Measurements from ENCODE around the gene IQGAP2.
"Not testable (repeated sequence)": the region's sequence is repeated elsewhere in the genome, so short reads cannot be mapped to it uniquely, and the experiment has no call there.

IQGAP2 gene

GRCh38 chr5:76433261-76433660 lies 30.2 kb downstream of the IQGAP2 start:
- Histone ChIP-seq H3K27me3 (ENCODE audit: control insufficient read depth in 2 of 2, insufficient read depth in 2 of 2, low read length in 2 of 2) (no peaks in the 10 kb centered on the region), H3K27ac (ENCODE audit: low read depth in 2 of 2, low read length in 2 of 2) (no peak overlapping the region), H3K9ac (ENCODE audit: low read depth in 1 of 2, low read length in 2 of 2) (no peak overlapping the region), H3K4me1 (ENCODE audit: control insufficient read depth in 2 of 2, insufficient read depth in 2 of 2, low read length in 2 of 2) (no peaks in the 10 kb centered on the region), H3K36me3 (ENCODE audit: control insufficient read depth in 2 of 2, insufficient read depth in 2 of 2, low read length in 2 of 2) (no peaks in the 10 kb centered on the region), H3K4me3 (ENCODE audit: low read length in 2 of 2) (no peak overlapping the region), H3K9me3 (ENCODE audit: control insufficient read depth in 2 of 2, low read length in 2 of 2) (peaks cover 0 to 1% of the 10 kb centered on the region in 2 donors)

- not testable (repeated sequence) for H3K4me1 ChIP-seq (ENCODE audit: control insufficient read depth in 2 of 2, insufficient read depth in 2 of 2, low read length in 2 of 2); H3K27ac ChIP-seq (ENCODE audit: low read depth in 2 of 2, low read length in 2 of 2); H3K9me3 ChIP-seq (ENCODE audit: control insufficient read depth in 2 of 2, low read length in 2 of 2); H3K9ac ChIP-seq (ENCODE audit: low read depth in 1 of 2, low read length in 2 of 2); H3K36me3 ChIP-seq (ENCODE audit: control insufficient read depth in 2 of 2, insufficient read depth in 2 of 2, low read length in 2 of 2); H3K4me3 ChIP-seq (ENCODE audit: low read length in 2 of 2); H3K27me3 ChIP-seq (ENCODE audit: control insufficient read depth in 2 of 2, insufficient read depth in 2 of 2, low read length in 2 of 2)
Measured at GRCh38 chr5:76437507-76437906, 34.4 kb downstream of the IQGAP2 start.

GRCh38 chr5:76438025-76438424 lies 34.9 kb downstream of the IQGAP2 start:
- no peaks in the 10 kb centered on the region for H3K36me3 ChIP-seq (ENCODE audit: control insufficient read depth in 2 of 2, insufficient read depth in 2 of 2, low read length in 2 of 2)
- H3K4me3 ChIP-seq (ENCODE audit: low read length in 2 of 2), result no peak overlapping the region
- H3K9me3 ChIP-seq (ENCODE audit: control insufficient read depth in 2 of 2, low read length in 2 of 2), result peaks cover 0 to 1% of the 10 kb centered on the region in 2 donors
- H3K27me3 ChIP-seq (ENCODE audit: control insufficient read depth in 2 of 2, insufficient read depth in 2 of 2, low read length in 2 of 2), result no peaks in the 10 kb centered on the region
- no peak overlapping the region for H3K9ac ChIP-seq (ENCODE audit: low read depth in 1 of 2, low read length in 2 of 2)
- no peak overlapping the region for H3K27ac ChIP-seq (ENCODE audit: low read depth in 2 of 2, low read length in 2 of 2)
- no peaks in the 10 kb centered on the region for H3K4me1 ChIP-seq (ENCODE audit: control insufficient read depth in 2 of 2, insufficient read depth in 2 of 2, low read length in 2 of 2)

GRCh38 chr5:76439201-76439600 lies 36.1 kb downstream of the IQGAP2 start:
- Histone ChIP-seq H3K27me3 (ENCODE audit: control insufficient read depth in 2 of 2, insufficient read depth in 2 of 2, low read length in 2 of 2) (no peaks in the 10 kb centered on the region), H3K27ac (ENCODE audit: low read depth in 2 of 2, low read length in 2 of 2) (no peak overlapping the region), H3K4me1 (ENCODE audit: control insufficient read depth in 2 of 2, insufficient read depth in 2 of 2, low read length in 2 of 2) (no peaks in the 10 kb centered on the region), H3K9me3 (ENCODE audit: control insufficient read depth in 2 of 2, low read length in 2 of 2) (peaks cover 0 to 1% of the 10 kb centered on the region in 2 donors), H3K36me3 (ENCODE audit: control insufficient read depth in 2 of 2, insufficient read depth in 2 of 2, low read length in 2 of 2) (no peaks in the 10 kb centered on the region), H3K9ac (ENCODE audit: low read depth in 1 of 2, low read length in 2 of 2) (no peak overlapping the region), H3K4me3 (ENCODE audit: low read length in 2 of 2) (no peak overlapping the region)

GRCh38 chr5:76439929-76440328 lies 36.8 kb downstream of the IQGAP2 start:
- Histone ChIP-seq H3K9me3 (ENCODE audit: control insufficient read depth in 2 of 2, low read length in 2 of 2) (peaks cover 0 to 1% of the 10 kb centered on the region in 2 donors), H3K4me1 (ENCODE audit: control insufficient read depth in 2 of 2, insufficient read depth in 2 of 2, low read length in 2 of 2) (no peaks in the 10 kb centered on the region), H3K27me3 (ENCODE audit: control insufficient read depth in 2 of 2, insufficient read depth in 2 of 2, low read length in 2 of 2) (no peaks in the 10 kb centered on the region), H3K27ac (ENCODE audit: low read depth in 2 of 2, low read length in 2 of 2) (no peak overlapping the region), H3K9ac (ENCODE audit: low read depth in 1 of 2, low read length in 2 of 2) (no peak overlapping the region), H3K36me3 (ENCODE audit: control insufficient read depth in 2 of 2, insufficient read depth in 2 of 2, low read length in 2 of 2) (no peaks in the 10 kb centered on the region), H3K4me3 (ENCODE audit: low read length in 2 of 2) (no peak overlapping the region)

- Histone ChIP-seq H3K27me3 (ENCODE audit: control insufficient read depth in 2 of 2, insufficient read depth in 2 of 2, low read length in 2 of 2) (no peaks in the 10 kb centered on the region), H3K36me3 (ENCODE audit: control insufficient read depth in 2 of 2, insufficient read depth in 2 of 2, low read length in 2 of 2) (no peaks in the 10 kb centered on the region), H3K9ac (ENCODE audit: low read depth in 1 of 2, low read length in 2 of 2) (no peak overlapping the region), H3K4me1 (ENCODE audit: control insufficient read depth in 2 of 2, insufficient read depth in 2 of 2, low read length in 2 of 2) (no peaks in the 10 kb centered on the region), H3K4me3 (ENCODE audit: low read length in 2 of 2) (no peak overlapping the region), H3K9me3 (ENCODE audit: control insufficient read depth in 2 of 2, low read length in 2 of 2) (peaks cover 0 to 1% of the 10 kb centered on the region in 2 donors), H3K27ac (ENCODE audit: low read depth in 2 of 2, low read length in 2 of 2) (no peak overlapping the region)
Measured at GRCh38 chr5:76441101-76441500, 38.0 kb downstream of the IQGAP2 start.

GRCh38 chr5:76441890-76442673 lies 39.0 kb downstream of the IQGAP2 start:
- no peaks in the 10 kb centered on the region for H3K27me3 ChIP-seq (ENCODE audit: control insufficient read depth in 2 of 2, insufficient read depth in 2 of 2, low read length in 2 of 2)
- no peak overlapping the region for H3K27ac ChIP-seq (ENCODE audit: low read depth in 2 of 2, low read length in 2 of 2)
- H3K36me3 ChIP-seq (ENCODE audit: control insufficient read depth in 2 of 2, insufficient read depth in 2 of 2, low read length in 2 of 2), result no peaks in the 10 kb centered on the region
- H3K9ac ChIP-seq (ENCODE audit: low read depth in 1 of 2, low read length in 2 of 2), result no peak overlapping the region
- H3K4me3 ChIP-seq (ENCODE audit: low read length in 2 of 2), result no peak overlapping the region
- H3K9me3 ChIP-seq (ENCODE audit: control insufficient read depth in 2 of 2, low read length in 2 of 2), result no peaks in the 10 kb centered on the region
- no peaks in the 10 kb centered on the region for H3K4me1 ChIP-seq (ENCODE audit: control insufficient read depth in 2 of 2, insufficient read depth in 2 of 2, low read length in 2 of 2)

- Histone ChIP-seq H3K9ac (ENCODE audit: low read depth in 1 of 2, low read length in 2 of 2) (no peak overlapping the region), H3K4me1 (ENCODE audit: control insufficient read depth in 2 of 2, insufficient read depth in 2 of 2, low read length in 2 of 2) (no peaks in the 10 kb centered on the region), H3K27me3 (ENCODE audit: control insufficient read depth in 2 of 2, insufficient read depth in 2 of 2, low read length in 2 of 2) (no peaks in the 10 kb centered on the region), H3K36me3 (ENCODE audit: control insufficient read depth in 2 of 2, insufficient read depth in 2 of 2, low read length in 2 of 2) (no peaks in the 10 kb centered on the region), H3K4me3 (ENCODE audit: low read length in 2 of 2) (no peak overlapping the region), H3K9me3 (ENCODE audit: control insufficient read depth in 2 of 2, low read length in 2 of 2) (no peaks in the 10 kb centered on the region), H3K27ac (ENCODE audit: low read depth in 2 of 2, low read length in 2 of 2) (no peak overlapping the region)
Measured at GRCh38 chr5:76443066-76443800, 40.1 kb downstream of the IQGAP2 start.

- Histone ChIP-seq H3K9ac (ENCODE audit: low read depth in 1 of 2, low read length in 2 of 2) (no peak overlapping the region), H3K9me3 (ENCODE audit: control insufficient read depth in 2 of 2, low read length in 2 of 2) (no peaks in the 10 kb centered on the region), H3K27me3 (ENCODE audit: control insufficient read depth in 2 of 2, insufficient read depth in 2 of 2, low read length in 2 of 2) (no peaks in the 10 kb centered on the region), H3K27ac (ENCODE audit: low read depth in 2 of 2, low read length in 2 of 2) (no peak overlapping the region), H3K36me3 (ENCODE audit: control insufficient read depth in 2 of 2, insufficient read depth in 2 of 2, low read length in 2 of 2) (no peaks in the 10 kb centered on the region), H3K4me3 (ENCODE audit: low read length in 2 of 2) (no peak overlapping the region), H3K4me1 (ENCODE audit: control insufficient read depth in 2 of 2, insufficient read depth in 2 of 2, low read length in 2 of 2) (peaks cover 0 to 5% of the 10 kb centered on the region in 2 donors)
Measured at GRCh38 chr5:76445063-76445462, 42.0 kb downstream of the IQGAP2 start.

GRCh38 chr5:76445830-76446229 lies 42.7 kb downstream of the IQGAP2 start:
- no peak overlapping the region for H3K9ac ChIP-seq (ENCODE audit: low read depth in 1 of 2, low read length in 2 of 2)

More at GRCh38 chr5:76445830-76446229, 42.7 kb downstream of the IQGAP2 start:
- H3K9me3 ChIP-seq (ENCODE audit: control insufficient read depth in 2 of 2, low read length in 2 of 2), result no peaks in the 10 kb centered on the region
- no peaks in the 10 kb centered on the region for H3K27me3 ChIP-seq (ENCODE audit: control insufficient read depth in 2 of 2, insufficient read depth in 2 of 2, low read length in 2 of 2)
- H3K4me3 ChIP-seq (ENCODE audit: low read length in 2 of 2), result no peak overlapping the region
- H3K36me3 ChIP-seq (ENCODE audit: control insufficient read depth in 2 of 2, insufficient read depth in 2 of 2, low read length in 2 of 2), result no peaks in the 10 kb centered on the region
- H3K4me1 ChIP-seq (ENCODE audit: control insufficient read depth in 2 of 2, insufficient read depth in 2 of 2, low read length in 2 of 2), result peaks cover 0 to 5% of the 10 kb centered on the region in 2 donors
- H3K27ac ChIP-seq (ENCODE audit: low read depth in 2 of 2, low read length in 2 of 2), result no peak overlapping the region
